Panc1 (cell line): ENCODE measurements around the gene RPL13.

Experiments
- POLR2AphosphoS5 ChIP-seq: IDR thresholded peaks from 2 replicates; pipeline ENCODE4 v1.6.1; 2012; ENCODE audit warnings: mild to moderate bottlenecking, low read depth, low read length, moderate library complexity
- SIN3A ChIP-seq: IDR thresholded peaks from 2 replicates; pipeline ENCODE4 v1.6.1; 2012; ENCODE audit warnings: low read depth, mild to moderate bottlenecking, low read length, moderate library complexity, borderline replicate concordance; ENCODE audit not compliant: insufficient read depth
- TF ChIP-seq, protein P1 (sequence below), 2 experiments: IDR thresholded peaks; 2 replicates each; pipeline ENCODE4 v1.6.1; 2011 to 2012; ENCODE audit warnings: low read depth in 2 of 2, control low read depth in 1 of 2, low read length in 1 of 2, mild to moderate bottlenecking in 1 of 2, moderate library complexity in 1 of 2; ENCODE audit not compliant: insufficient read depth in 1 of 2
- TF ChIP-seq, protein P2 (sequence below): fragments of 450-650 bp; IDR thresholded peaks from 2 replicates; pipeline ENCODE4 v1.5.1; 2017; ENCODE audit warnings: mild to moderate bottlenecking

- TF ChIP-seq, protein P1, sequence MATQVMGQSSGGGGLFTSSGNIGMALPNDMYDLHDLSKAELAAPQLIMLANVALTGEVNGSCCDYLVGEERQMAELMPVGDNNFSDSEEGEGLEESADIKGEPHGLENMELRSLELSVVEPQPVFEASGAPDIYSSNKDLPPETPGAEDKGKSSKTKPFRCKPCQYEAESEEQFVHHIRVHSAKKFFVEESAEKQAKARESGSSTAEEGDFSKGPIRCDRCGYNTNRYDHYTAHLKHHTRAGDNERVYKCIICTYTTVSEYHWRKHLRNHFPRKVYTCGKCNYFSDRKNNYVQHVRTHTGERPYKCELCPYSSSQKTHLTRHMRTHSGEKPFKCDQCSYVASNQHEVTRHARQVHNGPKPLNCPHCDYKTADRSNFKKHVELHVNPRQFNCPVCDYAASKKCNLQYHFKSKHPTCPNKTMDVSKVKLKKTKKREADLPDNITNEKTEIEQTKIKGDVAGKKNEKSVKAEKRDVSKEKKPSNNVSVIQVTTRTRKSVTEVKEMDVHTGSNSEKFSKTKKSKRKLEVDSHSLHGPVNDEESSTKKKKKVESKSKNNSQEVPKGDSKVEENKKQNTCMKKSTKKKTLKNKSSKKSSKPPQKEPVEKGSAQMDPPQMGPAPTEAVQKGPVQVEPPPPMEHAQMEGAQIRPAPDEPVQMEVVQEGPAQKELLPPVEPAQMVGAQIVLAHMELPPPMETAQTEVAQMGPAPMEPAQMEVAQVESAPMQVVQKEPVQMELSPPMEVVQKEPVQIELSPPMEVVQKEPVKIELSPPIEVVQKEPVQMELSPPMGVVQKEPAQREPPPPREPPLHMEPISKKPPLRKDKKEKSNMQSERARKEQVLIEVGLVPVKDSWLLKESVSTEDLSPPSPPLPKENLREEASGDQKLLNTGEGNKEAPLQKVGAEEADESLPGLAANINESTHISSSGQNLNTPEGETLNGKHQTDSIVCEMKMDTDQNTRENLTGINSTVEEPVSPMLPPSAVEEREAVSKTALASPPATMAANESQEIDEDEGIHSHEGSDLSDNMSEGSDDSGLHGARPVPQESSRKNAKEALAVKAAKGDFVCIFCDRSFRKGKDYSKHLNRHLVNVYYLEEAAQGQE (IDR thresholded peaks at IDR 0.05; ENCODE audit: insufficient read depth in 1 of 2, low read depth in 2 of 2, low read length in 1 of 2) = no peak
- TF ChIP-seq, protein P2, sequence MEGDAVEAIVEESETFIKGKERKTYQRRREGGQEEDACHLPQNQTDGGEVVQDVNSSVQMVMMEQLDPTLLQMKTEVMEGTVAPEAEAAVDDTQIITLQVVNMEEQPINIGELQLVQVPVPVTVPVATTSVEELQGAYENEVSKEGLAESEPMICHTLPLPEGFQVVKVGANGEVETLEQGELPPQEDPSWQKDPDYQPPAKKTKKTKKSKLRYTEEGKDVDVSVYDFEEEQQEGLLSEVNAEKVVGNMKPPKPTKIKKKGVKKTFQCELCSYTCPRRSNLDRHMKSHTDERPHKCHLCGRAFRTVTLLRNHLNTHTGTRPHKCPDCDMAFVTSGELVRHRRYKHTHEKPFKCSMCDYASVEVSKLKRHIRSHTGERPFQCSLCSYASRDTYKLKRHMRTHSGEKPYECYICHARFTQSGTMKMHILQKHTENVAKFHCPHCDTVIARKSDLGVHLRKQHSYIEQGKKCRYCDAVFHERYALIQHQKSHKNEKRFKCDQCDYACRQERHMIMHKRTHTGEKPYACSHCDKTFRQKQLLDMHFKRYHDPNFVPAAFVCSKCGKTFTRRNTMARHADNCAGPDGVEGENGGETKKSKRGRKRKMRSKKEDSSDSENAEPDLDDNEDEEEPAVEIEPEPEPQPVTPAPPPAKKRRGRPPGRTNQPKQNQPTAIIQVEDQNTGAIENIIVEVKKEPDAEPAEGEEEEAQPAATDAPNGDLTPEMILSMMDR = no peak
- TF ChIP-seq POLR2AphosphoS5 (0 out of 2 replicates have a peak, but pooled peaks have one; percentile 16), SIN3A (no peak)
Measured at GRCh38 chr16:89596957-89597649, 36.6 kb downstream of the RPL13 start.
